GM10266 (cell line): ENCODE data around the gene JPH2.
"Not testable (repeated sequence)": the region's sequence is repeated elsewhere in the genome, so short reads cannot be mapped to it uniquely, and the experiment has no call there.

ENCODE experiments used
- DNase-seq: peaks from one replicate; pipeline ENCODE4 v3.0.0; 2012; ENCODE audit errors: extremely low spot score
- TF ChIP-seq, protein P1 (sequence below): IDR thresholded peaks from 2 replicates; pipeline ENCODE4 v1.5.1; 2012; ENCODE audit warnings: mild to moderate bottlenecking, low read depth; ENCODE audit not compliant: control insufficient read depth, insufficient read depth; ENCODE audit errors: missing control alignments

Gene JPH2

GRCh38 chr20:44198872-44199271 lies 11.9 kb upstream of the JPH2 start:
- DNase-seq: no peak

DNA sequence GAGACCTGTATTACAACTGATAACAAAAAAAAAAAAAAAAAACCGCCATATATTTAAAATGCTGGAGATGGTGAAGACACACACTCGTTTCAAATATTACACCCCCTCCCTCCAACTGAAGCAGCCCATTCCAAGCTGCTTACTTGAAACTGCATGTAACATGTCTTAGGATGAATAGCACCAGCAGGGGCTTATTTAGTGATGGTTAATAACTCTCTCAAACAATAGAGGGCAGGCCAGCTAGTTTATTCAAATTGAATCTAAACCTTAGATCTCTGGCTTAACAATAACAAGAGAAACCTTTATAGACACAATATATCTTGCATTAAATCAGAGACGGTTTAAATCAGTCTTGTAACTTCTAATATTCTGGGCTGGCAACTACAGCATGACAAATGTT lies 9.3 kb upstream of the JPH2 start:
- TF ChIP-seq, protein P1, sequence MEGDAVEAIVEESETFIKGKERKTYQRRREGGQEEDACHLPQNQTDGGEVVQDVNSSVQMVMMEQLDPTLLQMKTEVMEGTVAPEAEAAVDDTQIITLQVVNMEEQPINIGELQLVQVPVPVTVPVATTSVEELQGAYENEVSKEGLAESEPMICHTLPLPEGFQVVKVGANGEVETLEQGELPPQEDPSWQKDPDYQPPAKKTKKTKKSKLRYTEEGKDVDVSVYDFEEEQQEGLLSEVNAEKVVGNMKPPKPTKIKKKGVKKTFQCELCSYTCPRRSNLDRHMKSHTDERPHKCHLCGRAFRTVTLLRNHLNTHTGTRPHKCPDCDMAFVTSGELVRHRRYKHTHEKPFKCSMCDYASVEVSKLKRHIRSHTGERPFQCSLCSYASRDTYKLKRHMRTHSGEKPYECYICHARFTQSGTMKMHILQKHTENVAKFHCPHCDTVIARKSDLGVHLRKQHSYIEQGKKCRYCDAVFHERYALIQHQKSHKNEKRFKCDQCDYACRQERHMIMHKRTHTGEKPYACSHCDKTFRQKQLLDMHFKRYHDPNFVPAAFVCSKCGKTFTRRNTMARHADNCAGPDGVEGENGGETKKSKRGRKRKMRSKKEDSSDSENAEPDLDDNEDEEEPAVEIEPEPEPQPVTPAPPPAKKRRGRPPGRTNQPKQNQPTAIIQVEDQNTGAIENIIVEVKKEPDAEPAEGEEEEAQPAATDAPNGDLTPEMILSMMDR: no peak
- no peak for DNase-seq

More at GRCh38 chr20:44198872-44199271, 11.9 kb upstream of the JPH2 start:
- TF ChIP-seq, protein P1: no peak

- TF ChIP-seq, protein P1: no peak
- DNase-seq: no peak
These were observed 8.6 kb upstream of the JPH2 start for GRCh38 chr20:44195605-44196004.

- no peak for DNase-seq
- TF ChIP-seq, protein P1: no peak
These were observed 6.8 kb upstream of the JPH2 start for GRCh38 chr20:44193801-44194200.

- DNase-seq: not testable (repeated sequence)
These were observed 4.7 kb upstream of the JPH2 start for GRCh38 chr20:44191640-44192039.

DNA sequence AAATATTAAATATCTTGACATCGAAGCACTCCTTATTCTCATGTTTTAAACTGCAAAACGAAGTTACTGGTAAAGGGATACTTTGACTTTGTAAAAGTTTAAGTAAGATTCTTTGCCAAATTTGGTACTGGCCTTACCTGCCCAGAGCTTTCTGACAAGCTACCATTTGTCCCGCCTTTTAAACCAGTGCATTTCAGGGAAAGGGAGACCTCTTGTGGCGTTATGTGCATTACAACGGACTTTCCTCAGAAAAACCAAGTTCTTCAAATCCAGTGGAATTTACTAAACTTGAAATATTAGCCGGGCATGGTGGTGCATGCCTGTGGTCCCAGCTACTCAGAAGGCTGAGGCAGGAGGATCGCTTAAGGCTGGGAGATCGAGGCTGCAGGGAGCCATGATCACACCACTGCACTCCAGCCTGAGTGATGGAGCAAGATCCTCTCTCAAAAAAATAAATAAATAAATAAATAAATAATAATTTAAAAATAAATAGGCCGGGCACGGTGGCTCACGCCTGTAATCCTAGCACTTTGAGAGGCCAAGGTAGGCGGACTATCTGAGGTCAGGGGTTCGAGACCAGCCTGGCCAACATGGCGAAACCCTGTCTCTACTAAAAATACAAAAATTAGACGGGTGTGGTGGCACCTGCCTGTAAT lies 3.3 kb upstream of the JPH2 start:
- TF ChIP-seq, protein P1: peak; percentile 73
- peak; percentile 70 for DNase-seq

GRCh38 chr20:44188752-44189151 lies 1.8 kb upstream of the JPH2 start:
- no peak for DNase-seq
- TF ChIP-seq, protein P1: no peak
